WTC11 (cell line): ENCODE measurements around the gene EML2. TPM values are rescaled to one million over a fixed set of nuclear protein-coding genes. Genes with fewer than 3 reads are reported as not detected.
A peak's percentile ranks its signal among the peaks of the same experiment; 100 is the strongest.

ENCODE experiments used
- ATAC-seq: fragments of 200-7000 bp; cut with Tn5 transposase; 2 replicates; pipeline ENCODE4 v1.10.0; 2021; ENCODE audit warnings: mild to moderate bottlenecking, moderate library complexity
- CTCF ChIA-PET: fragments of 300-600 bp; sonication (Branson Sonifier 250); formaldehyde crosslinking; loops from one replicate; lab custom pipeline; 2021; ENCODE audit warnings: antibody characterized with exemption; lab: Charles Lee
- POLR2A ChIA-PET: fragments of 350-600 bp; sonication (Branson Sonifier 250); formaldehyde crosslinking; loops from one replicate; lab custom pipeline; 2021; ENCODE audit warnings: antibody characterized with exemption; lab: Charles Lee
- DNase-seq: peaks from one replicate; pipeline ENCODE4 v3.0.0; 2021; ENCODE audit warnings: low spot score
- H3K27ac Mint-ChIP-seq: 2 replicates; pipeline ENCODE4 v1.8.0; 2021; ENCODE audit warnings: mixed read lengths
- H3K27me3 Mint-ChIP-seq: 2 replicates; pipeline ENCODE4 v1.8.0; 2021; ENCODE audit warnings: low read depth, mild to moderate bottlenecking, moderate library complexity, mixed read lengths
- H3K36me3 Mint-ChIP-seq: 2 replicates; pipeline ENCODE4 v1.8.0; 2021; ENCODE audit warnings: mixed read lengths
- H3K4me1 Mint-ChIP-seq: 2 replicates; pipeline ENCODE4 v1.8.0; 2022; ENCODE audit warnings: mixed read lengths
- H3K4me3 Mint-ChIP-seq: 2 replicates; pipeline ENCODE4 v1.8.0; 2021; ENCODE audit warnings: mild to moderate bottlenecking, moderate library complexity, mixed read lengths
- H3K9me3 Mint-ChIP-seq: 2 replicates; pipeline ENCODE4 v1.8.0; 2021; ENCODE audit warnings: mixed read lengths
- CREM ChIP-seq: sonication (generic); formaldehyde crosslinking; IDR thresholded peaks from 2 replicates; pipeline ENCODE4 v1.8.1; 2022; ENCODE audit warnings: mild to moderate bottlenecking, missing genetic modification reagents, moderate library complexity
- EMX1 ChIP-seq: fragments of 250-450 bp; sonication (Bioruptor Pico); IDR thresholded peaks from 2 replicates; pipeline ENCODE4 v1.8.0; 2021; ENCODE audit warnings: mild to moderate bottlenecking
- JAZF1 ChIP-seq: fragments of 250-450 bp; sonication (Bioruptor Pico); IDR thresholded peaks from 2 replicates; pipeline ENCODE4 v1.9.0; 2021; ENCODE audit warnings: moderate library complexity, mild to moderate bottlenecking, inconsistent platforms
- MLX ChIP-seq: sonication (generic); formaldehyde crosslinking; IDR thresholded peaks from 2 replicates; pipeline ENCODE4 v1.8.1; 2023; ENCODE audit warnings: mild to moderate bottlenecking, missing genetic modification reagents, moderate library complexity
- MXD4 ChIP-seq: fragments of 250-450 bp; sonication (Bioruptor Pico); IDR thresholded peaks from 2 replicates; pipeline ENCODE4 v1.8.0; 2021; ENCODE audit warnings: mild to moderate bottlenecking, moderate library complexity, borderline replicate concordance
- MYBL2 ChIP-seq: sonication (generic); formaldehyde crosslinking; IDR thresholded peaks from 2 replicates; pipeline ENCODE4 v1.8.1; 2023; ENCODE audit warnings: mild to moderate bottlenecking, moderate library complexity, missing genetic modification reagents
- PREB ChIP-seq: sonication (generic); formaldehyde crosslinking; IDR thresholded peaks from 2 replicates; pipeline ENCODE4 v1.8.1; 2022; ENCODE audit warnings: mild to moderate bottlenecking, missing genetic modification reagents, moderate library complexity, borderline replicate concordance
- SP1 ChIP-seq: sonication (generic); formaldehyde crosslinking; conservative IDR thresholded peaks from 2 replicates; pipeline ENCODE4 v1.8.1; 2022; ENCODE audit warnings: missing genetic modification reagents
- STAT6 ChIP-seq: sonication (generic); formaldehyde crosslinking; conservative IDR thresholded peaks from 2 replicates; pipeline ENCODE4 v1.8.1; 2023; ENCODE audit warnings: mild to moderate bottlenecking, low read depth, missing genetic modification reagents, moderate library complexity
- TCF7 ChIP-seq: sonication (generic); formaldehyde crosslinking; IDR thresholded peaks from 2 replicates; pipeline ENCODE4 v1.8.0; 2022; ENCODE audit warnings: mild to moderate bottlenecking, low read depth, missing genetic modification reagents, moderate library complexity
- USF1 ChIP-seq: sonication (generic); formaldehyde crosslinking; IDR thresholded peaks from 2 replicates; pipeline ENCODE4 v1.8.0; 2022; ENCODE audit warnings: mild to moderate bottlenecking, missing genetic modification reagents
- ZMAT4 ChIP-seq: fragments of 250-450 bp; sonication (Bioruptor Pico); IDR thresholded peaks from 2 replicates; pipeline ENCODE4 v1.9.0; 2021; ENCODE audit warnings: mild to moderate bottlenecking
- ZNF121 ChIP-seq: sonication (generic); formaldehyde crosslinking; IDR thresholded peaks from 2 replicates; pipeline ENCODE4 v1.8.0; 2023; ENCODE audit warnings: missing genetic modification reagents
- ZNF232 ChIP-seq: sonication (generic); formaldehyde crosslinking; IDR thresholded peaks from 2 replicates; pipeline ENCODE4 v1.8.0; 2022; ENCODE audit warnings: mild to moderate bottlenecking, missing genetic modification reagents
- ZNF671 ChIP-seq: fragments of 250-450 bp; sonication (Bioruptor Pico); IDR thresholded peaks from 2 replicates; pipeline ENCODE4 v1.8.0; 2021; ENCODE audit warnings: mild to moderate bottlenecking
- total RNA-seq: library from RNA; stranded (reverse); gene quantifications from 3 replicates; pipeline ENCODE4 v1.2.3, GENCODE V29; 2021
- TF ChIP-seq, protein P1 (sequence below): sonication (generic); formaldehyde crosslinking; IDR thresholded peaks from 2 replicates; pipeline ENCODE4 v1.8.1; 2022; ENCODE audit warnings: mild to moderate bottlenecking, moderate library complexity, missing genetic modification reagents
- TF ChIP-seq, protein P2 (sequence below): sonication (generic); formaldehyde crosslinking; IDR thresholded peaks from 2 replicates; pipeline ENCODE4 v1.8.1; 2023; ENCODE audit warnings: mild to moderate bottlenecking, missing genetic modification reagents, moderate library complexity

Gene EML2
- total RNA-seq, 1 experiment from 2014 or later: 63.3 TPM

- TF ChIP-seq MYBL2 (CRISPR knock-in tag): no peak
- no peak for TF ChIP-seq ZNF232
- no peak overlapping the region for H3K4me3 Mint-ChIP-seq
- DNase-seq: no peak
- no peaks in the 10 kb centered on the region for H3K4me1 Mint-ChIP-seq
- no peak for ATAC-seq
- CTCF ChIA-PET: no interaction called here
- no peak overlapping the region for H3K27ac Mint-ChIP-seq
- POLR2A ChIA-PET: no interaction called here
- no peaks in the 10 kb centered on the region for H3K9me3 Mint-ChIP-seq
- H3K36me3 Mint-ChIP-seq: peaks cover 22% of the 10 kb centered on the region
- H3K27me3 Mint-ChIP-seq: no peaks in the 10 kb centered on the region; the same call in 1 of the 2 replicates
Observed at GRCh38 chr19:45621976-45622503, 17.2 kb downstream of the EML2 start.

- Mint-ChIP-seq H3K4me3 (no peak overlapping the region), H3K27me3 (no peaks in the 10 kb centered on the region; the same call in 1 of the 2 replicates), H3K9me3 (no peaks in the 10 kb centered on the region), H3K27ac (no peak overlapping the region)
- DNase-seq (no peak), ATAC-seq (no peak)
- CTCF ChIA-PET: interaction anchor here (1.0 to 2.3 kb wide), 2 partner anchors 15 to 20 kb away, joined by 4 to 12 read pairs; no protein-coding TSS in a partner anchor
- POLR2A ChIA-PET: no interaction called here
- no peak for TF ChIP-seq ZNF121 (CRISPR knock-in tag)
- TF ChIP-seq JAZF1 (CRISPR knock-in tag): no peak
- TF ChIP-seq, all 79 proteins: peak for 0
- Mint-ChIP-seq H3K4me1 (0 out of 2 replicates have a peak, but pooled peaks cover 3% of the 10 kb centered on the region), H3K36me3 (peaks cover 22% of the 10 kb centered on the region)
Observed at GRCh38 chr19:45621389-45621788, 17.8 kb downstream of the EML2 start.

GRCh38 chr19:45616704-45617017, 22.5 kb downstream of the EML2 start:
- H3K27me3 Mint-ChIP-seq: no peaks in the 10 kb centered on the region
- H3K9me3 Mint-ChIP-seq: no peaks in the 10 kb centered on the region
- ChIA-PET POLR2A (interaction anchor here (0.6 to 2.1 kb wide), 8 partner anchors 22 to 940 kb away, joined by 3 to 13 read pairs (median 4); partner anchors contain the start of genes EML2, PPP1R13L and QPCTL), CTCF (interaction anchor here (0.7 to 6.2 kb wide), 15 partner anchors 9 to 177 kb away, joined by 3 to 86 read pairs (median 6); partner anchors contain the start of gene EML2)
- H3K36me3 Mint-ChIP-seq: peaks cover 29% of the 10 kb centered on the region
- peak overlapping the region; percentile 86 for H3K4me3 Mint-ChIP-seq
- peak overlapping the region; percentile 91 for H3K27ac Mint-ChIP-seq
- H3K4me1 Mint-ChIP-seq: 0 out of 2 replicates have a peak, but pooled peaks cover 7% of the 10 kb centered on the region
- peak; percentile 13; the same call in 1 of the 2 replicates for TF ChIP-seq SP1 (CRISPR knock-in tag)
- no peak for TF ChIP-seq PREB (CRISPR knock-in tag)
- TF ChIP-seq EMX1 (CRISPR knock-in tag): 0 out of 2 replicates have a peak, but pooled peaks have one; percentile 56
- no peak for TF ChIP-seq MXD4 (CRISPR knock-in tag)
- ATAC-seq (no peak), DNase-seq (peak; percentile 52)

GRCh38 chr19:45615795-45616703, 23.1 kb downstream of the EML2 start:
- peaks cover 29% of the 10 kb centered on the region for H3K36me3 Mint-ChIP-seq
- H3K27ac Mint-ChIP-seq: peak overlapping the region; percentile 99
- H3K9me3 Mint-ChIP-seq: no peaks in the 10 kb centered on the region
- 0 out of 2 replicates have a peak, but pooled peaks cover 7% of the 10 kb centered on the region for H3K4me1 Mint-ChIP-seq
- POLR2A ChIA-PET: interaction anchor here (0.7 to 2.1 kb wide), 13 partner anchors 10 to 211 kb away, joined by 3 to 13 read pairs (median 4); partner anchors contain the start of genes EML2, PPP1R13L and QPCTL
- DNase-seq (peak; percentile 99), ATAC-seq (peak; percentile 96)
- H3K4me3 Mint-ChIP-seq: peak overlapping the region; percentile 86
- CTCF ChIA-PET: interaction anchor here (0.7 to 6.2 kb wide), 23 partner anchors 8 to 177 kb away, joined by 3 to 86 read pairs (median 4); partner anchors contain the start of genes EML2 and QPCTL
- H3K27me3 Mint-ChIP-seq: no peaks in the 10 kb centered on the region
- TF ChIP-seq USF1 (peak; percentile 44; the same call in 1 of the 2 replicates), STAT6 (CRISPR knock-in tag) (no peak), ZNF671 (CRISPR knock-in tag) (no peak), MLX (CRISPR knock-in tag) (no peak), TCF7 (CRISPR knock-in tag) (no peak), ZMAT4 (CRISPR knock-in tag) (no peak), CREM (CRISPR knock-in tag) (no peak)
- TF ChIP-seq, protein P1, sequence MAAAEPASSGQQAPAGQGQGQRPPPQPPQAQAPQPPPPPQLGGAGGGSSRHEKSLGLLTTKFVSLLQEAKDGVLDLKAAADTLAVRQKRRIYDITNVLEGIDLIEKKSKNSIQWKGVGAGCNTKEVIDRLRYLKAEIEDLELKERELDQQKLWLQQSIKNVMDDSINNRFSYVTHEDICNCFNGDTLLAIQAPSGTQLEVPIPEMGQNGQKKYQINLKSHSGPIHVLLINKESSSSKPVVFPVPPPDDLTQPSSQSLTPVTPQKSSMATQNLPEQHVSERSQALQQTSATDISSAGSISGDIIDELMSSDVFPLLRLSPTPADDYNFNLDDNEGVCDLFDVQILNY: no peak
- TF ChIP-seq, protein P2, sequence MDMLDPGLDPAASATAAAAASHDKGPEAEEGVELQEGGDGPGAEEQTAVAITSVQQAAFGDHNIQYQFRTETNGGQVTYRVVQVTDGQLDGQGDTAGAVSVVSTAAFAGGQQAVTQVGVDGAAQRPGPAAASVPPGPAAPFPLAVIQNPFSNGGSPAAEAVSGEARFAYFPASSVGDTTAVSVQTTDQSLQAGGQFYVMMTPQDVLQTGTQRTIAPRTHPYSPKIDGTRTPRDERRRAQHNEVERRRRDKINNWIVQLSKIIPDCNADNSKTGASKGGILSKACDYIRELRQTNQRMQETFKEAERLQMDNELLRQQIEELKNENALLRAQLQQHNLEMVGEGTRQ (CRISPR knock-in tag): 0 out of 2 replicates have a peak, but pooled peaks have one; percentile 24
